Measurements from ENCODE around the gene PSEN2.

Gene PSEN2

DNA sequence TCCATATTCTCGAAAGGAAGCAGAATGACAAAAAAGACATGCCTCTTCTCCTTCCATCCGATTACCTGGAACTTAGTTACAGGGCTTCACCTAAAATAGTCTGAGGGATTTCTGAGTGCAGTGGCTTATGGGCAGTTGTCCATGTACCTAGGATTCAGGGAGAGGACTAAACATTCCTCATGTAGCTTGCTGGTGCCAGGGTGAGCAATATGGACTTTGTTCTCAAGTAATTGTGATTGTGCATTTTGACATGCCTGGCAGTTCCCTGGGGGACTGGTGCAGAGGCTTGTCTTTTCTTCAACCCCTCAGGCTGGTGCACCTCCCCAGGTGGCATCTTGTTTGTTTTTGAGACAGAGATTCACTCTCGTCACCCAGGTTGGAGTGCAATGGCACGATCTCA lies 6.1 kb upstream of the PSEN2 start:
- DNase-seq (ENCODE audit: low read depth): no peak

DNA sequence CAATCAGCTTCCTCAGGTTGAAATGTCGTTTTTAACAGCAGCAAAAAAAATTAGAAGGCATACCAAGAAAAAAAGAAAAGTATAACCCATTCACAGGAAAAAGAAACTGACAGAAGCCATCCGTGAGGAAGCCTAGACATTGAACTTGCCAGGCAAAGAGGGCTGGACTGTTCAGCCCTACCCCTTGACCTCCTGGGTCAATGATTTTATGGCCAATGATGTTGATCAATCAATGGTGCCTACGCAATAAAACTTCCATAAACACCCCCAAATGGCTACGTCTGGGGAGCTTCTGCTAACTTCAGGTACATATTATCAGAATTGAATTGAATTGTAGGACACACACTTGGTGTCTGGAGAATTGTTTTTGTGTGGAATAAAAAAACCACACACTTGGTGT lies 4.8 kb upstream of the PSEN2 start:
- no peak for DNase-seq (ENCODE audit: low read depth)

- DNase-seq (ENCODE audit: low read depth): no peak
These were observed 2.9 kb upstream of the PSEN2 start for GRCh38 chr1:226867461-226868054.

DNA sequence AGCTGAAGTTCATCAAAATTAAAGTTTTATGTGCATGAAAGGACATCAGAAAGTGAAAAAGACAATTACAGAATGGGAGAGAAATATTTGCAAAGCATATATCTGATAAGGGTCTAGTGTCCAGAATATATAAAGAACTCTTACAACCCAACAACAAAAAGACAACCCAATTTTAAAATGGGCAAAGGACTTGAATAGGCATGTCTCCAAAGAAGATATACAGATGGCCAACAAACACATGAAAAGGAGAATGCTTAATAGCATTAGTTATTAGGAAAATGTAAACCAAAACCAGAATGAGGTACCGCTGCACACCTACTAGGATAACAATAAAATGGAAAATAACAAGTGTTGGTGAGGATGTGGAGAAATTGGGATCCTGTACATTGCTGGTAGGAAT lies 1.7 kb upstream of the PSEN2 start:
- peak; percentile 60 for DNase-seq (ENCODE audit: low read depth)

DNA sequence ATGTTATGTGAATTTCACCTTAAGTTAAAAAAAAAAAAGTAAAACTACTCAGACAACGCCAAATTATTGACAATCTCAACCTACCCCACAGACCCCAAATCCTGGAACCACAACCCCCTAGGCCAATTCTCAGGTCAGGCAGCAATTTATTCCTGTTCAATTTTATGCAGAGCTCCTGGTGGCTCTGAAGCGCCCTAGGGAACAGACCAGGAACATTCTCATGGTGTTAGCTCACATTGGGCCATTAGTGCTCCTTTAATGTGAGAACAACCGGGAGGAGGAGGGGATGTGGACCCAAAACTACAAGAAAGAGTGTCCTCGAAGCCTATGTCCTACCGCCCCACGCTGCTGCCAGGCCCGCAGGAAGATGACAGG lies 403 bp upstream of the PSEN2 start:
- no peak for DNase-seq (ENCODE audit: low read depth)

GRCh38 chr1:226871636-226872327 lies 1.4 kb downstream of the PSEN2 start:
- DNase-seq (ENCODE audit: low read depth): no peak

GRCh38 chr1:226872437-226872836 lies 2.0 kb downstream of the PSEN2 start:
- DNase-seq (ENCODE audit: low read depth): no peak

DNA sequence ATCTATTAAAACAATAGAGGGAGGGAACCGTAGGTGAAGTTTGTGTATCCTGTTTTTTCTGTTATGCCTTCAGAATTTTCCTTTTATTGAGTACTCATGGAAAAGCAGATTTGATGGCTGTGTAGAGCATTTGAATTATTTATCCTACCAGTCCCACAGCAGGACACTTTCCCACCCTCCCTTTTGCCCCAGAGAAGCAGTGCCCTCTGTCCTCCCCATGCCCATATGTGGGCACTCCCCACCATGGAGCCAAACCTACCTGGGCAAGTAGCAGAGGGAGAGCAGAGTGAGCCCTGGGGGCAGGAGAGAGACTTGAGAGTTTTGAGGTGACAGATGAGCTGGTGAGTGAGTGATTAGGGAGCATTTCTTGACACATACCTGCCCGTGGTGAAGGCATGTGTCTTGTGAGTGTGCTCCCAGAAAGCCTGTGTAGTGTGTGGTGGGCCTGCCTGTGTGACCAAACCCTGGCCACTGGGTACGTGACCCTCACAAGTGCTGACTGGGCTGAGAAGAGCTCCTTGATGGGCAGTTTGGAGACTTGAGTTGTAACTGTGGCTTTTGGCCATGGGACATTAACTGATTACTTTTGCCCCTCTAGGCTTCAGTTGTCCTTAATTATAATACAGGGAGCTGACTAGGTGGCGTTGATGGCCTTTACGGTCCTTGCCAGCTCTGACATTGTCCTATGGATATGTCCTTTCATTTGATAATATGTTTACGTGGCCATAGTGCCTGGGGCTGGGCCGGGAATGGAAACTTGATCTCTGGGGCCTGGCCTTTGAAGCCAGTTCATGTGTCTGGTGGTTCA lies 3.6 kb downstream of the PSEN2 start:
- no peak for DNase-seq (ENCODE audit: low read depth)

- no peak for DNase-seq (ENCODE audit: low read depth)
These were observed 4.4 kb downstream of the PSEN2 start for GRCh38 chr1:226874579-226875425.

GRCh38 chr1:226875641-226876295 lies 5.4 kb downstream of the PSEN2 start:
- no peak for DNase-seq (ENCODE audit: low read depth)

DNA sequence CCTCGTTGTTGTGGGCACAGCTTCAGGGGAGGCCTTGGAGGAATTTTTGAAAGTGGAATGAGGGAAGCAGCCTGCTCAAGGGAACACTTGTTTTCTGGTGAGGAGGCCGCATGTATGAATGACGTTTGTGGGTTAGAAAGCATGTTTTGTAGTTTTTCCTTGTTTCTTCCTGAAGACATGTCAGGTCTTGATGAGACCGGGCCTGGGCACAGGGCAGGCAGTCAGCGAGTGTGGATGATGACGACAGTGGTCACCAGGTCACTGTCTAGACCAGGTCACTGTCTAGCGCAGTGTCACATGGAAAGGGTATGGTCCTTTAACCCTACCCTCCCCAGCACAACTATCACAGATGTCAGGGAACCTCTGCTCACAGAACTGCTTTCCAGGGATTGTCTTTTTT lies 7.3 kb downstream of the PSEN2 start:
- no peak for DNase-seq (ENCODE audit: low read depth)

DNA sequence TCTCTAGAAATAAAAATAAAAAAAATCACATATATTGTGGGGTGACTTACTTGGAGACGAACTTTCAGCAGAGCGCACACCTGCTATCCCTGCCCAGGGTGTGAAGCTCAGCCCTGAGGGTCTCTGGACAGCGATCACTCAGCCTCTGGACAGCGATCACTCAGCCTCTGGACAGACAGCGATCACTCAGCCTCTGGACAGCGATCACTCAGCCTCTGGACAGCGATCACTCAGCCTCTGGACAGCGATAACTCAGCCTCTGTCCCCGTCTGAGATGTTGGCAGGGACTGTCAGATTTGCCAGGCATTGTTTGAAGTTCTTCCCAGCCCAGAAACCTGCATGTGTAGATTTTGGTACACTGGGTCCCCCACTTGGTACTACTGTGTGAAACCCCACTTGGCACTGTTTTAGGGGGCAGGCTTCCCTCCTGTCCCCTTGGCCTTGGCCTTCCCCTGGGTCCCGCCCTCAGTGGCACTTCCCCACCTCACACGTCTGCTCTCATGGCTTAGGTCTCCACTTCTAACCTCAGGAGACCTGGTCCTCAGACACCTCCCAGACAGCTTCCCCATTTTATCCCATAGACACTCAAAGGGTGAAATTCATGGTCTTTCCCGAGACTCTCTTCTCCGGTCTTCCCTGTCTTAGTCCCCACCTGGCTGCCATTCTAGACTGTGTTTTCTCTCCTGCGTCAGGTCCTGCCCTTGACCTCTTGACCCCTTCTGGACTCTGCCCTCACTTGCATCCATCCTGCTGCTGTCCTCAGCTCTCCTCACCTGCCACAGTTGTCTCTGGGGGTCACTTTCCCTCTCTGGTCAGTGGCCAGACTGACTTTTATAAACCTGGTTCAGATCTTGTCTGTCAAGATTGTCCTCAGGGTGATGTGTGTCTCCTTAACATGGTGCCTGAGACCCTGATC lies 10.2 kb downstream of the PSEN2 start:
- DNase-seq (ENCODE audit: low read depth): no peak

GRCh38 chr1:226881515-226882185 lies 11.2 kb downstream of the PSEN2 start:
- DNase-seq (ENCODE audit: low read depth): no peak

GRCh38 chr1:226882187-226882586 lies 11.8 kb downstream of the PSEN2 start:
- no peak for DNase-seq (ENCODE audit: low read depth)

- DNase-seq (ENCODE audit: low read depth): no peak
These were observed 12.4 kb downstream of the PSEN2 start for GRCh38 chr1:226882631-226883409.

DNA sequence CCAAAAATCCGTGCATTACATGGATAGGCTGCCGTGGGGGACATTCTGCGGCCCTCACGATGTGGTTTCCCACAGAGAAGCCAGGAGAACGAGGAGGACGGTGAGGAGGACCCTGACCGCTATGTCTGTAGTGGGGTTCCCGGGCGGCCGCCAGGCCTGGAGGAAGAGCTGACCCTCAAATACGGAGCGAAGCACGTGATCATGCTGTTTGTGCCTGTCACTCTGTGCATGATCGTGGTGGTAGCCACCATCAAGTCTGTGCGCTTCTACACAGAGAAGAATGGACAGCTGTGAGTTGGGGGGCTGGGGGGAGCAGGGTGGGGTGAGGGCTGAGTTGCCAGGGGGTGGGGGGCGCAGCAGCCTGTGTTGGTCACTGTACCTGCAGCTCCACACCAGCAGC lies 13.2 kb downstream of the PSEN2 start:
- DNase-seq (ENCODE audit: low read depth): no peak

GRCh38 chr1:226884116-226884625 lies 13.8 kb downstream of the PSEN2 start:
- no peak for DNase-seq (ENCODE audit: low read depth)

GRCh38 chr1:226884966-226885820 lies 14.8 kb downstream of the PSEN2 start:
- no peak for DNase-seq (ENCODE audit: low read depth)
